A549 (cell line): ENCODE measurements around the gene LTA4H.

Source experiments
- CHD4 ChIP-seq: fragments of 200-600 bp; sonication (generic); IDR thresholded peaks from 2 replicates; pipeline ENCODE4 v1.6.1; 2016; ENCODE audit warnings: antibody characterized with exemption, mild to moderate bottlenecking, borderline replicate concordance
- EP300 ChIP-seq, 2 experiments: fragments of >200 bp; sonication (Bioruptor Twin); formaldehyde crosslinking; IDR thresholded peaks; 2 replicates in 1 of 2; 3 replicates in 1 of 2; pipeline ENCODE4 v1.6.1; 2016 to 2017
- ESRRA ChIP-seq: fragments of 150-350 bp; IDR thresholded peaks from 2 replicates; pipeline ENCODE4 v1.6.1; 2014; ENCODE audit warnings: mild to moderate bottlenecking, low read length, borderline replicate concordance
- HDAC2 ChIP-seq: fragments of 200-600 bp; sonication (generic); IDR thresholded peaks from 2 replicates; pipeline ENCODE4 v1.6.1; 2016
- NFE2L2 ChIP-seq: fragments of 150-350 bp; conservative IDR thresholded peaks from 2 replicates; pipeline ENCODE4 v1.6.1; 2014; ENCODE audit warnings: low read length
- RAD21 ChIP-seq, 2 experiments: fragments of >200 bp in 1 of 2; sonication (Bioruptor Twin) in 1 of 2; formaldehyde crosslinking in 1 of 2; IDR thresholded peaks in 1 of 2; conservative IDR thresholded peaks in 1 of 2; 2 replicates in 1 of 2; 3 replicates in 1 of 2; pipeline ENCODE4 v1.6.1; 2012 to 2018; ENCODE audit warnings: inconsistent platforms in 1 of 2
- RNF2 ChIP-seq: fragments of 200-600 bp; sonication (generic); IDR thresholded peaks from 2 replicates; pipeline ENCODE4 v1.6.1; 2016; ENCODE audit warnings: low read depth, mild to moderate bottlenecking, antibody characterized with exemption, moderate library complexity, borderline replicate concordance
- TF ChIP-seq, protein P1 (sequence below): fragments of >200 bp; sonication (Bioruptor Twin); formaldehyde crosslinking; IDR thresholded peaks from 3 replicates; pipeline ENCODE4 v1.5.1; 2016
- TF ChIP-seq, protein P2 (sequence below): fragments of 250-450 bp; sonication (Bioruptor Pico); IDR thresholded peaks from 2 replicates; pipeline ENCODE4 v1.5.0; 2021; ENCODE audit warnings: mild to moderate bottlenecking, moderate library complexity, borderline replicate concordance
- TF ChIP-seq, protein P3 (sequence below): fragments of 200-600 bp; sonication (generic); IDR thresholded peaks from 2 replicates; pipeline ENCODE4 v1.6.1; 2016; ENCODE audit warnings: antibody characterized with exemption, mild to moderate bottlenecking, moderate library complexity
- TF ChIP-seq, protein P4 (sequence below): IDR thresholded peaks from 2 replicates; pipeline ENCODE4 v1.6.1; 2012

DNA sequence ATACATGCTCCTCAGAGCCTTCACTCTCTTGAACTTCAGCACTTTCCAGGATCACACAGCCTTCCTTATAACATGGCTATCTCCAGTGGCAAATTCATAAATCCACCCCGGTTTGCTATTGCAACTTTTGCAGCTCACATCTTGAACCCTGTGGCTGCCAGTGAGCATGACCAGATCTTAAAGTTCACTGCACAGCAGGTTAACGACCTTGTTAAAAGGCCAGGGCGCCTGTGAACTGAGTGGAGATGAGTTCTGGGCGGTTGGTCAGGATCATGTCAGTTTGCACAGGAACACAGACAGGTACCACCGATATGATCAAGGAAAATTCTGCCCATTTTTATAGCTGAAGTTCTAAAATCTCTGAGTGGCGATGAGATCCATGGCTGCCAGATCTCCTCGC lies 24.7 kb upstream of the LTA4H start:
- TF ChIP-seq, protein P1, sequence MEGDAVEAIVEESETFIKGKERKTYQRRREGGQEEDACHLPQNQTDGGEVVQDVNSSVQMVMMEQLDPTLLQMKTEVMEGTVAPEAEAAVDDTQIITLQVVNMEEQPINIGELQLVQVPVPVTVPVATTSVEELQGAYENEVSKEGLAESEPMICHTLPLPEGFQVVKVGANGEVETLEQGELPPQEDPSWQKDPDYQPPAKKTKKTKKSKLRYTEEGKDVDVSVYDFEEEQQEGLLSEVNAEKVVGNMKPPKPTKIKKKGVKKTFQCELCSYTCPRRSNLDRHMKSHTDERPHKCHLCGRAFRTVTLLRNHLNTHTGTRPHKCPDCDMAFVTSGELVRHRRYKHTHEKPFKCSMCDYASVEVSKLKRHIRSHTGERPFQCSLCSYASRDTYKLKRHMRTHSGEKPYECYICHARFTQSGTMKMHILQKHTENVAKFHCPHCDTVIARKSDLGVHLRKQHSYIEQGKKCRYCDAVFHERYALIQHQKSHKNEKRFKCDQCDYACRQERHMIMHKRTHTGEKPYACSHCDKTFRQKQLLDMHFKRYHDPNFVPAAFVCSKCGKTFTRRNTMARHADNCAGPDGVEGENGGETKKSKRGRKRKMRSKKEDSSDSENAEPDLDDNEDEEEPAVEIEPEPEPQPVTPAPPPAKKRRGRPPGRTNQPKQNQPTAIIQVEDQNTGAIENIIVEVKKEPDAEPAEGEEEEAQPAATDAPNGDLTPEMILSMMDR: no peak
- no peak for TF ChIP-seq ESRRA
- no peak for TF ChIP-seq CHD4
- TF ChIP-seq, protein P2, sequence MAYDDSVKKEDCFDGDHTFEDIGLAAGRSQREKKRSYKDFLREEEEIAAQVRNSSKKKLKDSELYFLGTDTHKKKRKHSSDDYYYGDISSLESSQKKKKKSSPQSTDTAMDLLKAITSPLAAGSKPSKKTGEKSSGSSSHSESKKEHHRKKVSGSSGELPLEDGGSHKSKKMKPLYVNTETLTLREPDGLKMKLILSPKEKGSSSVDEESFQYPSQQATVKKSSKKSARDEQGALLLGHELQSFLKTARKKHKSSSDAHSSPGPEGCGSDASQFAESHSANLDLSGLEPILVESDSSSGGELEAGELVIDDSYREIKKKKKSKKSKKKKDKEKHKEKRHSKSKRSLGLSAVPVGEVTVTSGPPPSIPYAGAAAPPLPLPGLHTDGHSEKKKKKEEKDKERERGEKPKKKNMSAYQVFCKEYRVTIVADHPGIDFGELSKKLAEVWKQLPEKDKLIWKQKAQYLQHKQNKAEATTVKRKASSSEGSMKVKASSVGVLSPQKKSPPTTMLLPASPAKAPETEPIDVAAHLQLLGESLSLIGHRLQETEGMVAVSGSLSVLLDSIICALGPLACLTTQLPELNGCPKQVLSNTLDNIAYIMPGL: no peak
- no peak for TF ChIP-seq HDAC2
- TF ChIP-seq NFE2L2: no peak
- TF ChIP-seq RAD21 (conservative IDR thresholded peaks at IDR 0.05 in 1 of 2, IDR thresholded peaks at IDR 0.05 in 1 of 2): no peak
- TF ChIP-seq, protein P3, sequence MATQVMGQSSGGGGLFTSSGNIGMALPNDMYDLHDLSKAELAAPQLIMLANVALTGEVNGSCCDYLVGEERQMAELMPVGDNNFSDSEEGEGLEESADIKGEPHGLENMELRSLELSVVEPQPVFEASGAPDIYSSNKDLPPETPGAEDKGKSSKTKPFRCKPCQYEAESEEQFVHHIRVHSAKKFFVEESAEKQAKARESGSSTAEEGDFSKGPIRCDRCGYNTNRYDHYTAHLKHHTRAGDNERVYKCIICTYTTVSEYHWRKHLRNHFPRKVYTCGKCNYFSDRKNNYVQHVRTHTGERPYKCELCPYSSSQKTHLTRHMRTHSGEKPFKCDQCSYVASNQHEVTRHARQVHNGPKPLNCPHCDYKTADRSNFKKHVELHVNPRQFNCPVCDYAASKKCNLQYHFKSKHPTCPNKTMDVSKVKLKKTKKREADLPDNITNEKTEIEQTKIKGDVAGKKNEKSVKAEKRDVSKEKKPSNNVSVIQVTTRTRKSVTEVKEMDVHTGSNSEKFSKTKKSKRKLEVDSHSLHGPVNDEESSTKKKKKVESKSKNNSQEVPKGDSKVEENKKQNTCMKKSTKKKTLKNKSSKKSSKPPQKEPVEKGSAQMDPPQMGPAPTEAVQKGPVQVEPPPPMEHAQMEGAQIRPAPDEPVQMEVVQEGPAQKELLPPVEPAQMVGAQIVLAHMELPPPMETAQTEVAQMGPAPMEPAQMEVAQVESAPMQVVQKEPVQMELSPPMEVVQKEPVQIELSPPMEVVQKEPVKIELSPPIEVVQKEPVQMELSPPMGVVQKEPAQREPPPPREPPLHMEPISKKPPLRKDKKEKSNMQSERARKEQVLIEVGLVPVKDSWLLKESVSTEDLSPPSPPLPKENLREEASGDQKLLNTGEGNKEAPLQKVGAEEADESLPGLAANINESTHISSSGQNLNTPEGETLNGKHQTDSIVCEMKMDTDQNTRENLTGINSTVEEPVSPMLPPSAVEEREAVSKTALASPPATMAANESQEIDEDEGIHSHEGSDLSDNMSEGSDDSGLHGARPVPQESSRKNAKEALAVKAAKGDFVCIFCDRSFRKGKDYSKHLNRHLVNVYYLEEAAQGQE: no peak
- TF ChIP-seq, protein P4, sequence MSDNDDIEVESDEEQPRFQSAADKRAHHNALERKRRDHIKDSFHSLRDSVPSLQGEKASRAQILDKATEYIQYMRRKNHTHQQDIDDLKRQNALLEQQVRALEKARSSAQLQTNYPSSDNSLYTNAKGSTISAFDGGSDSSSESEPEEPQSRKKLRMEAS: no peak
- TF ChIP-seq EP300 (IDR thresholded peaks at IDR 0.05): no peak
- no peak for TF ChIP-seq RNF2
